ENCODE data around the gene TTC19.

- TF ChIP-seq CTCF (IDR thresholded peaks at IDR 0.05; ENCODE audit: insufficient read depth, low read length) (no peak), REST (IDR thresholded peaks at IDR 0.05; ENCODE audit: insufficient replicate concordance, low read depth) (no peak), POLR2AphosphoS5 (IDR thresholded peaks at IDR 0.05; ENCODE audit: low read depth) (no peak)
Observed at GRCh38 chr17:16013943-16014407, 14.4 kb downstream of the TTC19 start.
